NT2/D1 (cell line): ENCODE measurements around the gene POLR2E.

Experiments used
- SUZ12 ChIP-seq: IDR thresholded peaks from 2 replicates; pipeline ENCODE4 v1.6.1; 2011; ENCODE audit not compliant: insufficient read length, insufficient read depth; ENCODE audit errors: extremely low read depth
- YY1 ChIP-seq: IDR thresholded peaks from 2 replicates; pipeline ENCODE4 v1.6.1; 2011; ENCODE audit not compliant: insufficient read length, insufficient read depth
- ZNF274 ChIP-seq: IDR thresholded peaks from 2 replicates; pipeline ENCODE4 v1.6.1; 2011; ENCODE audit warnings: mild to moderate bottlenecking, low read depth, low read length

DNA sequence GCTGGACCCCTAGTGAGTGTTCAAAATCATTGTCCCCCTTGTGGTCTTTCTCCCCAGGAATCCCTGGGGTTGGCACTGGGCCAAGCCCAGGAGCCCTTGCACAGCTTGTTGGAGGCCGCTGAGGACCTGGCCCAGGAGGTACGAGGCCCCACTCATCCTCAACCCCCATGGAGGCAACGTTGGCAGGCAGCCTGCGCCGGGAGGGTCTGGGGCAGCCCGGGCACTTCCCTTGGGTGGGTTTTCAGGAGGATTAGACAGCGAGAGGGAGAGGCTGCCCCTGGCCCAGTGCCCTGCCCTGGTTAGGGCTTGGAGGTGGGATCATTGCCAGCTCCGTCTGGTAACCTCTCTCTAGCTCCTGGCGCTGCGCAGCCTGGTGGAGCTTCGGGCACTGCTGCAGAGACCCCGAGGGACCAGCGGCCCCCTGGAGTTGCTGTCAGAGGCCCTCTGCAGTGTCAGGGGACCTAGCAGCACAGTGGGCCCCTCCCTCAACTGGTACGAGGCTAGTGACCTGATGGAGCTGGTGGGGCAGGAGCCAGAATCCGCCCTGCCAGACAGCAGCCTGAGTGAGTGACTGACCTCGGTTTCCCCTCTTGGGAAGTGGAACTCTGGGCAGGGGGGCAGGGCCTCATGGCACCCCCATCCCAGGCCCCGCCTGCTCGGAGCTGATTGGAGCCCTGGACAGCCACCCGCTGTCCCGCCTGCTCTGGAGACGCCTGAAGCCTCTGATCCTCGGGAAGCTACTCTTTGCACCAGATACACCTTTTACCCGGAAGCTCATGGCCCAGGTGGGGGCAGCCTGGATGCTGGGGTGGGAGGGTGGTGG, 52.3 kb downstream of the POLR2E start:
- TF ChIP-seq ZNF274 (no peak), YY1 (no peak), SUZ12 (no peak)
